ENCODE measurements around the gene NSG1.

Gene NSG1

GRCh38 chr4:4427886-4428285 is 41.0 kb downstream of the NSG1 start:
- H3K4me3 Mint-ChIP-seq, result no peak overlapping the region
- H3K36me3 Mint-ChIP-seq, result peaks cover 4% of the 10 kb centered on the region
- no peaks in the 10 kb centered on the region for H3K4me1 Mint-ChIP-seq
- H3K27me3 Mint-ChIP-seq, result no peaks in the 10 kb centered on the region
- H3K27ac Mint-ChIP-seq, result no peak overlapping the region
- no peaks in the 10 kb centered on the region for H3K9me3 Mint-ChIP-seq

- H3K27ac Mint-ChIP-seq, result no peak overlapping the region
- peaks cover 3% of the 10 kb centered on the region for H3K36me3 Mint-ChIP-seq
- no peak overlapping the region for H3K4me3 Mint-ChIP-seq
These were observed 42.3 kb downstream of the NSG1 start for GRCh38 chr4:4428966-4429875.

DNA sequence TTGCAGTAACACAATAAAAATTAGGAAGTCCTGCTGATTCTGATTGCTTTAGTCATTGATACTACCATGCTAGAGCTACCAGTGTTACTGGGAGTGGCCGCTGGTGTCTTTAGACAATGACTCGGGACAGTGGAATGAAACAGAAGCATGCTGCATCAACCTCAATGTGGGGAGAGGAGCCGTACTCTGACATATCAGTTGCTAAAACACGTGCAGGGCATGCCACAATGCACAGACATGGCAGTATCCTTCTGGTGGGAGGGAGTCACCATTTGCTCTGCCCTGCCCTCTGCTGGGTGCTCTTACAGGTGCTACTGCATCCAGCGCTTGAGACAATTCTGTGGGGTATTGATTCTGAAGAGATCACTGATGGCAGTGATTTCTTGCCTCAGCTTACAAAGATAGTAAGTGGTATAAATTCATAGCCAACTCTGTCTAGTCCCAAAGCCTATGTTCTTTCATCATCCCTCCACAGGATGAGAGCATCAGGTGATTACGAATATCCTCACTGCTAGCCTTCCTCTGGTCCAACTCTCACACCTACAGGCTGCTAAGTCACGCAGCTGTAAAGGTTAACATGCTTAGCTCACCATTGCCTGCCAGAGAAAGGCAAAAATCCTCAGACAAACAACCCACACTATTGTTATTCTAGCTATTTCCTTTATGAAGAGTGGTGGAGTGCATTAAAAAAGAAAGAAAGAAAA is 43.7 kb downstream of the NSG1 start:
- H3K4me1 Mint-ChIP-seq, result no peaks in the 10 kb centered on the region
- H3K27ac Mint-ChIP-seq, result no peak overlapping the region
- H3K27me3 Mint-ChIP-seq, result no peaks in the 10 kb centered on the region
- H3K9me3 Mint-ChIP-seq, result no peaks in the 10 kb centered on the region
- peaks cover 3% of the 10 kb centered on the region for H3K36me3 Mint-ChIP-seq
- no peak overlapping the region for H3K4me3 Mint-ChIP-seq

More at GRCh38 chr4:4428966-4429875, 42.3 kb downstream of the NSG1 start:
- Mint-ChIP-seq H3K27me3 (no peaks in the 10 kb centered on the region), H3K4me1 (no peaks in the 10 kb centered on the region), H3K9me3 (no peaks in the 10 kb centered on the region)

DNA sequence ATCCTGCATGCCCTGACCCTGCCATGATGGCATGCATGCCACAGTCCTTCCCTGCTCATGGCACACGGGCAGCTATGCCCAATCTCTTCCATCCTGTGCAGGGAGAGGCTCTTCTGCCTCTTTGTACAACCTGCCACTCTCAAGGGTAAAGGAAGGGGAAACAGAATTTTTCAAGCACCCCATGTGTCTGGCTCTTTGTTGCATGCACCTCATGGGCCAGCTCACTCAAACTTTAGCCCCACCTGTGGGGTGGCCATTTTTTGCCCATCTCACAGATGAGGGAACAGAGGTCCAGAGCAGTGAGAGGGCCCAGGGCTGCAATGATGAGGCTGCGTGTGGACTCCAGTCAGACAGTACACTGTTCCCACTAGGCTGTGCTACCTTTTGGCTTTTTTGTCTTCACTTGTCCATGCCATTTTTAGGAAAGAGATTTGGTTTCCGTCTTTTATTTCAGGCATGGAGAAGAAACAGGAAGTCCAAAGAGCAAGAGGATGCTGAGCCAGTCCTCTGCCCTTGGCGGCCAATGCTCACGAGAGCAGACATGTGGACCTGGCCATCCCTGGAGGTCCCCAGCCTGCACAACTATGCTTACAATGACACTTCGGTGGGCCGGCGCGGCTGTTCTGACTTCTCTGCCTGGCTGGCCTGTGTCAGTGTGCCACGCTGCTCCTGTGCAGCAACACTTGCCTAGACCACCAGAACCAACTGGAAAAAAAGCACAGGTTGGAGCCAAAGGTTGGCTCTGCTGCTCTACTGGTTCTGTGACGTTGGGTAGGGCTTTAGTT is 45.6 kb downstream of the NSG1 start:
- Mint-ChIP-seq H3K9me3 (no peaks in the 10 kb centered on the region), H3K4me3 (no peak overlapping the region), H3K4me1 (no peaks in the 10 kb centered on the region), H3K27ac (no peak overlapping the region), H3K27me3 (no peaks in the 10 kb centered on the region), H3K36me3 (peaks cover 6% of the 10 kb centered on the region)

GRCh38 chr4:4433941-4434340 is 47.0 kb downstream of the NSG1 start:
- no peak overlapping the region for H3K27ac Mint-ChIP-seq
- no peaks in the 10 kb centered on the region for H3K27me3 Mint-ChIP-seq
- no peaks in the 10 kb centered on the region for H3K4me1 Mint-ChIP-seq
- H3K9me3 Mint-ChIP-seq, result no peaks in the 10 kb centered on the region
- peaks cover 6% of the 10 kb centered on the region for H3K36me3 Mint-ChIP-seq
- H3K4me3 Mint-ChIP-seq, result no peak overlapping the region

DNA sequence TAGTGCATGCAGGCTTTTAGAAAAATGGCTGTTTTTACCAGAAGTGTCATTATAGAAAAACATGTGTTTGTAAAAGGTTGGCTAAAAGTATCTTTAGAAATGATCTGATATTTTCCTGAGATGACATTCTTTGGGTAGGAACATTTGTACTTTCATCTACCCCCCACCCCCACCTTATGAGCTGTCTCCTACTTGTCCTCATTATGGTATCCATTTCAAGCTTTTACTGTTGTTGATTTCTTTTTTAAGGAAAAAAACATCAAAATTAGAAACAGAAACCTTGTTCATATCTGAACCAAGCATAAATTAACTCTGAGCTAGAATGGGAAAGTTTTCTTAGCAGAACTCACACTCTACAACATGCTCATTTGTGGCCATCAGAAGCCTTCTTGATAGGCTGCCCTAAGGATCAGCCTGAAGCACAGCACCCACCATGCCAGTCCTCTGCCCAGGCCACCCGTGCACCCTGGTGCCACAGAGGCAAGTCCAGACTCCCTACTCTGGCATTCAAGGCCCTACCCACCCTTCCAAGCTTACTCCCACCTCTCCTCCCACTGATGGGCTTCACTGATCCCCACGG is 49.4 kb downstream of the NSG1 start:
- Mint-ChIP-seq H3K27me3 (no peaks in the 10 kb centered on the region), H3K4me1 (no peaks in the 10 kb centered on the region), H3K27ac (no peak overlapping the region), H3K4me3 (no peak overlapping the region), H3K36me3 (peaks cover 6% of the 10 kb centered on the region), H3K9me3 (no peaks in the 10 kb centered on the region)

DNA sequence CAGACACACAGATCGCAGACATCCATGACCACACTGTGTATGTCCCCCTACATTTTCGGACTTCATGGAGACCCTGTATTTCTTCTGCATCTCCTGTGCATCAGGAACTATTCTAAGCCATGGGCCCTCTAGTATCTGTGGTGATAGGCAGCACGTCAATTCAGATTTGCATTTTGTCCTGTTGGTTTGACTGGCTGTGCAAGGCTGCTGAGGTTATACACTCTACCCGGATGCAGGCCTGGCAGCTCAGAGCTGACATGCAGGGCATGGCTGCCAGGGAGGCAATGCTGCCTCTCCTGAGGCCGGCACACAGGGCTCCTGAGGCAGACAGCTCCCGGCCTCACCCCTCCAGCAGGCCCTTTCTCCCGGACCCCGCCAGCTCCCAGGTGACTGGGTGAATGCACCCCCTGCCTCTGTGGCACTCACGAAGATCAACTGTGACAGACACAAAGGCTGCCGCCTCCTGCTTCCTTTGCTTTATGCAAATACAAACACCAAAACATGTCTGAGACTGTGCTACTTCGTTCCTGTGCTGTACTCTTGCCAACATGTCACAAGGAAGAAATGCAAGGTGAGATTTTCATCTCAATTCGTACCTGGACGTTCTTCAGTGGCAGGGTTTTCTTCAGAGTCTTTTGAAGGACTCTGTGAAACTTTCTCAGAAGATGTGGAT is 51.0 kb downstream of the NSG1 start:
- H3K27me3 Mint-ChIP-seq, result no peaks in the 10 kb centered on the region
- no peaks in the 10 kb centered on the region for H3K4me1 Mint-ChIP-seq
- no peak overlapping the region for H3K27ac Mint-ChIP-seq
- peaks cover 7% of the 10 kb centered on the region for H3K36me3 Mint-ChIP-seq
- no peak overlapping the region for H3K4me3 Mint-ChIP-seq
- H3K9me3 Mint-ChIP-seq, result no peaks in the 10 kb centered on the region

- H3K4me3 Mint-ChIP-seq, result no peak overlapping the region
These were observed 52.0 kb downstream of the NSG1 start for GRCh38 chr4:4438891-4439290.

DNA sequence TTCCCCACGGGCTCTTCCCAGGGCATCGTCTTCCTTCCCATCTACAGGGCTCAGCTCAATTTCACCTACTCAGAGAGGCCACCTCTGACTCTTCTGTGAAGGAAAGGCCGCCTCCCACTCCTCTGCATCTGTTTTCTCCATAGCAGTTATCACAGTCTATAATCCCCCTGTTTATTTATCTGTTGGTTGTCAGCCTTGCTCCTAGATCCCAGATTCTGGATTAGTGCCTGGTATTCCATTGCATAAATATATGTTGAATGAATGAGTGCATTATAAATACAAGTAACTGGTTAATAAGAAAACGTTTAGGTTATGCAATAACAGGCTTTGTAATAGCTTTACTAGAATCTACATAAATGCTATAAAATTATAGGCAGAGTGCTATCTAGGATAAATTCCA is 52.9 kb downstream of the NSG1 start:
- Mint-ChIP-seq H3K27me3 (no peaks in the 10 kb centered on the region), H3K4me3 (no peak overlapping the region), H3K36me3 (peaks cover 6% of the 10 kb centered on the region), H3K9me3 (no peaks in the 10 kb centered on the region), H3K27ac (no peak overlapping the region), H3K4me1 (no peaks in the 10 kb centered on the region)

More at GRCh38 chr4:4438891-4439290, 52.0 kb downstream of the NSG1 start:
- peaks cover 6% of the 10 kb centered on the region for H3K36me3 Mint-ChIP-seq
- no peaks in the 10 kb centered on the region for H3K27me3 Mint-ChIP-seq
- no peak overlapping the region for H3K27ac Mint-ChIP-seq
- no peaks in the 10 kb centered on the region for H3K4me1 Mint-ChIP-seq
- no peaks in the 10 kb centered on the region for H3K9me3 Mint-ChIP-seq

- Mint-ChIP-seq H3K4me1 (no peaks in the 10 kb centered on the region), H3K4me3 (no peak overlapping the region), H3K36me3 (peaks cover 6% of the 10 kb centered on the region), H3K27me3 (no peaks in the 10 kb centered on the region), H3K27ac (no peak overlapping the region), H3K9me3 (no peaks in the 10 kb centered on the region)
These were observed 53.6 kb downstream of the NSG1 start for GRCh38 chr4:4440333-4441061.

DNA sequence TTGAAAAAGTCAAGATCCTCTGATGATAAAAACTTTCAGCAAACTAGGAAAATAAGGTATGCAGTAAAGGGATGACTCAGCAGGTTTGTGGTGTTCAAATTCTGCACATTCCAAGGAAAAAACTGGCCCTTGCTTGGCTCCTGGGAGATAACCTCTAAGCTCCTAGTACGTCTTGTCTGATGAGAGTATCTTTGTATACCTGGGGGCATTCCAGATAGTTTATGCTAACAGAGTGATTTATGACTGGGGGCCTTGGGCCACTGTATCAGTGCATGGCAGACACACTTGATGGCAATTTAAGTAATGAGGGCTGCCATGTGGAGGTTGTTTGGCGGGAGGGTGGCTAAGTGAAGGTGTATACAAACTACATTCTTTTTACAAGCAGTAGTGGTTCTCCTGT is 56.9 kb downstream of the NSG1 start:
- no peaks in the 10 kb centered on the region for H3K27me3 Mint-ChIP-seq
- no peak overlapping the region for H3K4me3 Mint-ChIP-seq
- H3K9me3 Mint-ChIP-seq, result no peaks in the 10 kb centered on the region
- H3K4me1 Mint-ChIP-seq, result no peaks in the 10 kb centered on the region
- no peak overlapping the region for H3K27ac Mint-ChIP-seq
- H3K36me3 Mint-ChIP-seq, result peaks cover 2% of the 10 kb centered on the region

- no peaks in the 10 kb centered on the region for H3K27me3 Mint-ChIP-seq
- peaks cover 4% of the 10 kb centered on the region for H3K36me3 Mint-ChIP-seq
- no peaks in the 10 kb centered on the region for H3K4me1 Mint-ChIP-seq
- H3K4me3 Mint-ChIP-seq, result no peak overlapping the region
- no peak overlapping the region for H3K27ac Mint-ChIP-seq
- no peaks in the 10 kb centered on the region for H3K9me3 Mint-ChIP-seq
These were observed 59.5 kb downstream of the NSG1 start for GRCh38 chr4:4446434-4446833.

DNA sequence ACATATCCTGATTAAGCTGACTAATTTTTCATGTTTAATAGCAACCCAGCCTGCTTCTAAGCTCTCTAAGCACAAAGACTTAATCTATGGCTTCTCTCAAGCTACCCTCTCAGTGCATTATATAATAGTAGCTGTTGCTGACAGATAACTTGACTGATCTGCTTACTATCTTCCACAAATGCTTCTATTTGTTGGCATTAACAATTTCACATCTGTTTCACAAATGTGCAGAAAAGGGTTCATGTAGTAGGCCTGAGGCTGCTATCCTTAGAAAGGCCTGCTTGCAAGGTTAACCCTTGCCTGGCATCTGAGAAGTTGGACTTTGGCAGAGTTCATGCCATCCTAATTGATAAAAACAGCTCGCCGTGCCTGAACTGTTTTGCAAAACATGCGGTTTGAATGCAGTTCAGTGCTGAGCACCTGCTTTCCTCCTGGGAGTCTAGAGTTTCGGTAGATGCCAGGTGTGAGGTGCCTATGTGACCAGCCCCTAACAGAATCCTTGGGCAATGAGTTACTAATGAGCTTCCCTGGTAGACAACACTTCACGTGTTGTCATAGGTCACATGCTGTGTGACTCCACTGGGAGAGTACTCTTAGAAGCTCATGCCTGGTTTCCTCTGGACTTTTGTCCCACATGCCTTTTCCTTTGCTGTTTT is 68.4 kb downstream of the NSG1 start:
- H3K4me3 Mint-ChIP-seq, result no peak overlapping the region
- no peaks in the 10 kb centered on the region for H3K9me3 Mint-ChIP-seq
- H3K36me3 Mint-ChIP-seq, result peaks cover 15% of the 10 kb centered on the region
- H3K4me1 Mint-ChIP-seq, result no peaks in the 10 kb centered on the region
- H3K27ac Mint-ChIP-seq, result no peak overlapping the region
- H3K27me3 Mint-ChIP-seq, result no peaks in the 10 kb centered on the region

DNA sequence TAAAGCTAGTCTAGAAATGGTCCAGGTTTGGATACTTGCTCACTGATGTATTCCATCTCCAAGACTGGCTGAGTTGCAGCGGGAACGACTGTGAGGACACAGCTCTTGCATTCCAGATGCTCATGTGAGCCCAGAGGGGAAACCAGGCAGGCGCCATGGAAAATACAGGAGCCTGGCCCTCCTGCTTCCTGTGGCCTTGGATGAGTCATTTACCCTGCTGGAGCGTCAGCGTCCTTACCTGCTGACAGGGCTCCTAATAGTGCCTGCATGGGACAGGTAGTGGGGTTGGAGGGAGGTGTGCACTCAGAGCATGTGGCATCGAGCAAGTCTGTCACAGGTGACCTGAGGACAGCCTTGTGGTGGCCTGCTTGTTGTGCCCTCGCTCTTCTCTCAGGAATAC is 69.4 kb downstream of the NSG1 start:
- no peak overlapping the region for H3K4me3 Mint-ChIP-seq
- no peaks in the 10 kb centered on the region for H3K27me3 Mint-ChIP-seq
- peaks cover 15% of the 10 kb centered on the region for H3K36me3 Mint-ChIP-seq
- no peaks in the 10 kb centered on the region for H3K9me3 Mint-ChIP-seq
- H3K4me1 Mint-ChIP-seq, result no peaks in the 10 kb centered on the region
- H3K27ac Mint-ChIP-seq, result no peak overlapping the region
